GM23248 (cell line): ENCODE measurements around the gene TPRG1.

Experiments
- EZH2 ChIP-seq: fragments of 200-600 bp; sonication (generic); IDR thresholded peaks from 2 replicates; pipeline ENCODE4 v1.6.1; 2018; ENCODE audit warnings: antibody characterized with exemption, mild to moderate bottlenecking; ENCODE audit not compliant: insufficient read depth, poor library complexity, severe bottlenecking
- EZH2phosphoT487 ChIP-seq: fragments of 200-600 bp; sonication (generic); IDR thresholded peaks from 2 replicates; pipeline ENCODE4 v1.6.1; 2018; ENCODE audit warnings: antibody characterized with exemption, moderate library complexity, mild to moderate bottlenecking, low read depth; ENCODE audit not compliant: insufficient read depth

- TF ChIP-seq EZH2: no peak
- no peak for TF ChIP-seq EZH2phosphoT487
Observed at GRCh38 chr3:189298469-189299375, 127.0 kb downstream of the TPRG1 start.
